ENCODE data around the gene QKI. TPM values are rescaled to one million over a fixed set of nuclear protein-coding genes. Genes with fewer than 3 reads are reported as not detected.
A peak's percentile ranks its signal among the peaks of the same experiment; 100 is the strongest.

QKI gene
- total RNA-seq, 1 donor from 2014 or later, result 449 TPM

DNA sequence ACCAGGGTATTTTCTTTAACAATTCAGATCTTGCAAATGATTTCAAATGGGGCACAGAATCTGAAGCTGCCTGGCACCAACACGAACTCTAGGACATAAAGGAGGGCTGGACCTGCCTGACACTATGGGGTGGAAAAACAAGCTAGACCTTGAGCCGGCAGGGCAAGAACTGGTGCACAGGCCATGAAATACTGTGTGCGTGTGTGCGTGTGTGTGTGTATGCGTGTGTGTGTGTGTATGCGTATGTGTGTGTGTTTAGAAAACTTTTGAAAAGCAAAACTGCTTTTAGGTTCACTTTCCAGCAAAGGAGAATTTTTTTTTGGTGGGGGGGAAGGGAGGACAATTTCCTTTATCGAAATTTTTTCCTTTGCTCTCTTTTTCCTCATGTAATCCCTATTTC, 11.9 kb upstream of the QKI start:
- intact Hi-C loops (cut with micrococcal nuclease), result loop anchor here (10.0 kb wide), 1 partner anchor 58 kb away; no protein-coding TSS in a partner anchor
- H3K27ac ChIP-seq (replicated peaks), result no peak overlapping the region
- H3K4me1 ChIP-seq, result peaks cover 36% of the 10 kb centered on the region
- no peaks in the 10 kb centered on the region for H3K36me3 ChIP-seq
- no peak overlapping the region for H3K4me3 ChIP-seq
- no peaks in the 10 kb centered on the region for H3K27me3 ChIP-seq (ENCODE audit: low read depth)
- TF ChIP-seq, protein P1, sequence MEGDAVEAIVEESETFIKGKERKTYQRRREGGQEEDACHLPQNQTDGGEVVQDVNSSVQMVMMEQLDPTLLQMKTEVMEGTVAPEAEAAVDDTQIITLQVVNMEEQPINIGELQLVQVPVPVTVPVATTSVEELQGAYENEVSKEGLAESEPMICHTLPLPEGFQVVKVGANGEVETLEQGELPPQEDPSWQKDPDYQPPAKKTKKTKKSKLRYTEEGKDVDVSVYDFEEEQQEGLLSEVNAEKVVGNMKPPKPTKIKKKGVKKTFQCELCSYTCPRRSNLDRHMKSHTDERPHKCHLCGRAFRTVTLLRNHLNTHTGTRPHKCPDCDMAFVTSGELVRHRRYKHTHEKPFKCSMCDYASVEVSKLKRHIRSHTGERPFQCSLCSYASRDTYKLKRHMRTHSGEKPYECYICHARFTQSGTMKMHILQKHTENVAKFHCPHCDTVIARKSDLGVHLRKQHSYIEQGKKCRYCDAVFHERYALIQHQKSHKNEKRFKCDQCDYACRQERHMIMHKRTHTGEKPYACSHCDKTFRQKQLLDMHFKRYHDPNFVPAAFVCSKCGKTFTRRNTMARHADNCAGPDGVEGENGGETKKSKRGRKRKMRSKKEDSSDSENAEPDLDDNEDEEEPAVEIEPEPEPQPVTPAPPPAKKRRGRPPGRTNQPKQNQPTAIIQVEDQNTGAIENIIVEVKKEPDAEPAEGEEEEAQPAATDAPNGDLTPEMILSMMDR (IDR thresholded peaks at IDR 0.05; ENCODE audit: borderline replicate concordance), result no peak
- no peaks in the 10 kb centered on the region for H3K9me3 ChIP-seq (replicated peaks)
- DNase-seq, result no peak

DNA sequence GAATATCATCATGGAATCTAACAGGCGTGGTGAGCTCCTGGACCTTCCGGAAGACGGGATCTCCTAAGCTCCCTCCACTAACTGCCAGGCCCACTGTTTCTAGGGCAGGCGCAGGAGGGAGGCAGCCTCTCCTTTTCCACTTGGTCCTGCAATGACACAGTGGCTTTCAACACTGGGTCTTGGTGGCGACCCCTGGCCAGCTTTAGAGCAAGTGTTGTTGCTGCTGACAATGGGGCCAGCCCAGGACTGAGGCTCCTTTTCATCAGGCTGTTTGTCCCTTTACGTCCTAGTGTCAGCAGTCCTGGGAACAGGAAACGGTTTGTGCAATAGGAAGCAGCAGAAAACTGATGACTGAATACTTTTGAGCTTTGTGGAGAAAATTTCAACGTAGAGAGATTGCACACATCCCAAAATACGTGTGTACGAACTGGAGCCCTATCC, 9.7 kb upstream of the QKI start:
- intact Hi-C loops (cut with micrococcal nuclease), result loop anchor here (10.0 kb wide), 1 partner anchor 60 kb away; no protein-coding TSS in a partner anchor
- Histone ChIP-seq H3K4me1 (peaks cover 37% of the 10 kb centered on the region), H3K27ac (replicated peaks) (peak overlapping the region; percentile 94), H3K27me3 (ENCODE audit: low read depth) (no peaks in the 10 kb centered on the region), H3K9me3 (replicated peaks) (no peaks in the 10 kb centered on the region), H3K36me3 (no peaks in the 10 kb centered on the region), H3K4me3 (peak overlapping the region; percentile 58)
- TF ChIP-seq, protein P1 (IDR thresholded peaks at IDR 0.05; ENCODE audit: borderline replicate concordance), result no peak
- no peak for DNase-seq

DNA sequence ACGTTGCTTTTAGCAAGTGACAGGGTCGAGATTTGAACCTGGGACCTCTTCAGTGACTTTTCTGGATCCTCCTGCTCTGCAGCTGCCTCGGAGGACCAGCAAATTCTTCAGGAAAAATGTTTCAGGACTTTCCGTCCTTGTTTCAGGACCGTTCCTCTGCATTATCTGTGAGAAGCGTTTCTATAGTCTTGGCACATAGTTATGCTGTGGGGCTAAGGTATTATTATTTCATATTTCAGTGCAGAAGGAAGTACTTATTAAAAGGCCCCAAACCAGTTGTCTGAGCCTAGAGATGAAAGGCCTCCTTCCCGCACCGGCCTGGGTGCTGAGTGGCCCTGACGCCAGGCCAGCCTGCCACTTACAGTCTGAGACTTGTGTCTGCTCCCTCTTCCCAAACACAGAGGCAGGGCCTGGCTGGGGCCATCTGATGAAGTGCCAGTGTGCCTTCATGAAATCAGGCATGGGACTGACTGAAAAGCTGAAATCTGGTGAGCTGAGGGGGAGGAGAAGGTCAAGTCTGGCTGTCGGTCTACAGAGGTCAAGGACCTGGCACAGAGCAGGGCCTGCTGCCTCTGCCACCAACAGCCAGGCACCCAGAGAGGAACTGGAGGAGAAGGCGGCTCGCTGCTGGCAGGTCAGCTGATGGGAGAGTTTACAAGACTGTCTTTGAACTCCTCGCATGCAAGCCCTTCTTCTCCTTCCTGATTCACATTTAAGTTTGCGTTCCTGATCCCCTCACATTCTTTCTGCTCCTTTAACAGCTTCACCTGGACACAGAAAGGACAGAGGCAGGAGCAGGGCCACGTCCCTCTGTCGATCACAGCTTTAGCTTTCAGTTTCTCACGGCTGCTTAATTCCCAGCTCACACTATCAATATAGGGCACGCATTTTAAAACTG, 8.9 kb upstream of the QKI start:
- Histone ChIP-seq H3K4me3 (peak overlapping the region; percentile 58), H3K4me1 (peaks cover 37% of the 10 kb centered on the region), H3K36me3 (no peaks in the 10 kb centered on the region), H3K9me3 (replicated peaks) (no peaks in the 10 kb centered on the region), H3K27me3 (ENCODE audit: low read depth) (no peaks in the 10 kb centered on the region), H3K27ac (replicated peaks) (peak overlapping the region; percentile 94)
- TF ChIP-seq, protein P1 (IDR thresholded peaks at IDR 0.05; ENCODE audit: borderline replicate concordance), result no peak
- intact Hi-C loops (cut with micrococcal nuclease), result loop anchor here (10.0 kb wide), 1 partner anchor 61 kb away; no protein-coding TSS in a partner anchor
- peak; percentile 69 for DNase-seq

DNA sequence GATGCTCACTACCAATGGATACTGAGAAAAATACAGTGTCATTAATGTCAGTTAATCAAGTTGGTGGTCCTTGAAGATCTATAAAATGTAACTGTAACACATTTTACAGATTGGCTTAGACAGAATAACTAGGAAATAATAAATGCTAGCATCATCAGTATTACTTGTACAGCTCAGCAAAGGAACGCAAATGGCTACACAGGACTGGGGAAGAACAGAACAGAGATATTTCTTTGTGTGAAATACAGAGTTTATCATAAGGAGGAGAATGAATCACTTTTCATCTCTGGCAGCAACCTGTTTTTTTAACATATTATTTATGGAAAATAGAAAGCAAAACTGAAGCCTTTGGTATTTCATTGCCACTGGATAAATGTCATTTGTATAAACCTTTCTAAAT, 8.2 kb upstream of the QKI start:
- no peaks in the 10 kb centered on the region for H3K27me3 ChIP-seq (ENCODE audit: low read depth)
- intact Hi-C loops (cut with micrococcal nuclease), result loop anchor here (10.0 kb wide), 1 partner anchor 62 kb away; no protein-coding TSS in a partner anchor
- TF ChIP-seq, protein P1 (IDR thresholded peaks at IDR 0.05; ENCODE audit: borderline replicate concordance), result no peak
- peak overlapping the region; percentile 58 for H3K4me3 ChIP-seq
- H3K9me3 ChIP-seq (replicated peaks), result no peaks in the 10 kb centered on the region
- H3K36me3 ChIP-seq, result no peaks in the 10 kb centered on the region
- DNase-seq, result no peak
- peaks cover 38% of the 10 kb centered on the region for H3K4me1 ChIP-seq
- H3K27ac ChIP-seq (replicated peaks), result peak overlapping the region; percentile 94

DNA sequence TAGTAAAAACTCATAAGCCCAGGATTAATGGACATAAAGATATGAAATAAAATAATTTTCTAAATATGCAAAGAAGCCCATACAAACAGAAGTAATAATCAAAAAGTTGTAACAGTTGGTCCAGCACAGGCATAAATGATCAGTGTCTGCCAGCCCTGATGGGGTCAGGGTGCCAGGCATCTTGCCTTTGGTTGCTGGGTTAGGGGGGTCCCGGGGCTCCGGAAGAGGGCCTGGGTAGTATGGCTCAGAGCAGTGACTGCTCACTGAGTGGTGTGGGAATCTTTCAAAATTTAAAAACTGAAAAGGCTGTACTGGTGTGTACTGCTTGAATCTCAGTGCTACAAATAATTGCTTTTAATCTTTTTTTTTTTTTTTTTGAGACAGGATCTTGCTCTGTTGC, 7.7 kb upstream of the QKI start:
- intact Hi-C loops (cut with micrococcal nuclease), result loop anchor here (10.0 kb wide), 1 partner anchor 62 kb away; no protein-coding TSS in a partner anchor
- no peaks in the 10 kb centered on the region for H3K36me3 ChIP-seq
- H3K4me1 ChIP-seq, result peaks cover 42% of the 10 kb centered on the region
- no peaks in the 10 kb centered on the region for H3K9me3 ChIP-seq (replicated peaks)
- DNase-seq, result no peak
- TF ChIP-seq, protein P1 (IDR thresholded peaks at IDR 0.05; ENCODE audit: borderline replicate concordance), result no peak
- H3K27ac ChIP-seq (replicated peaks), result peak overlapping the region; percentile 94
- no peak overlapping the region for H3K4me3 ChIP-seq
- no peaks in the 10 kb centered on the region for H3K27me3 ChIP-seq (ENCODE audit: low read depth)

All from left ventricle myocardium inferior (tissue), 1 donor.